Omental fat pad (tissue), 4 donors: ENCODE measurements around the gene PGAM5. TPM values are rescaled to one million over a fixed set of nuclear protein-coding genes. Genes with fewer than 3 reads are reported as not detected.

Source experiments
- ATAC-seq: fragments of 150-250 bp; one replicate; pipeline ENCODE4 v1.9.1; 2016; ENCODE audit warnings: mild to moderate bottlenecking, moderate library complexity; ENCODE audit not compliant: low FRiP score
- DNase-seq: peaks from one replicate; pipeline ENCODE4 v3.0.0-alpha.2; 2019; ENCODE audit warnings: low spot score
- total RNA-seq, 4 donors: library from RNA; depleted of rRNA; stranded (reverse); fragments of >200 nt; gene quantifications; one replicate each; pipeline ENCODE4 v1.1.0, GENCODE V29; 2016
- TF ChIP-seq, protein P1 (sequence below), 3 donors: fragments of 450-650 bp; IDR thresholded peaks; one replicate each; pipeline ENCODE4 v1.5.1; 2016 to 2017; ENCODE audit warnings: antibody characterized with exemption in 3 of 3, mild to moderate bottlenecking in 3 of 3, moderate library complexity in 2 of 3

PGAM5 gene
- total RNA-seq, 4 donors from 2014 or later = 15.1 to 34.2 (median 19.3) TPM

DNA sequence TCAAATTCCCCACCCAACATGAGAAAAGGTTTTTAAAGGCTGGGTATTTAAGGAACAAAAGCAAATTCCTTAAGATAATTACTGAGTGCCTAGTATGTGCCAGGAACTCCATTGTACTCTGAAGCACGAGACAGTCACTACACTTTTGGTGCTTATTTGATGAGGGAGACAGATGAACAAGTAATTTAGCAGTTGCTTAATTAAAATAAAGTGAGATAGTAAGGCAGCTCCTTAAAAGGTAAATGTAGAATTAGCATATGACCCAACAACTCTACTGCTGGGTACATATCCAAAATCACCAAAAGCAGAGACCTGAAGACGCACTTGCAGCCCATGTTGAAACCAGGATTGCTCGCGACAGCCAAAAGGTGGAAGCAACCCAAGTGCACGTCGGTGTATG, 44.8 kb upstream of the PGAM5 start:
- TF ChIP-seq, protein P1, sequence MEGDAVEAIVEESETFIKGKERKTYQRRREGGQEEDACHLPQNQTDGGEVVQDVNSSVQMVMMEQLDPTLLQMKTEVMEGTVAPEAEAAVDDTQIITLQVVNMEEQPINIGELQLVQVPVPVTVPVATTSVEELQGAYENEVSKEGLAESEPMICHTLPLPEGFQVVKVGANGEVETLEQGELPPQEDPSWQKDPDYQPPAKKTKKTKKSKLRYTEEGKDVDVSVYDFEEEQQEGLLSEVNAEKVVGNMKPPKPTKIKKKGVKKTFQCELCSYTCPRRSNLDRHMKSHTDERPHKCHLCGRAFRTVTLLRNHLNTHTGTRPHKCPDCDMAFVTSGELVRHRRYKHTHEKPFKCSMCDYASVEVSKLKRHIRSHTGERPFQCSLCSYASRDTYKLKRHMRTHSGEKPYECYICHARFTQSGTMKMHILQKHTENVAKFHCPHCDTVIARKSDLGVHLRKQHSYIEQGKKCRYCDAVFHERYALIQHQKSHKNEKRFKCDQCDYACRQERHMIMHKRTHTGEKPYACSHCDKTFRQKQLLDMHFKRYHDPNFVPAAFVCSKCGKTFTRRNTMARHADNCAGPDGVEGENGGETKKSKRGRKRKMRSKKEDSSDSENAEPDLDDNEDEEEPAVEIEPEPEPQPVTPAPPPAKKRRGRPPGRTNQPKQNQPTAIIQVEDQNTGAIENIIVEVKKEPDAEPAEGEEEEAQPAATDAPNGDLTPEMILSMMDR (IDR thresholded peaks at IDR 0.05) = no peak
- ATAC-seq = no peak
- DNase-seq = no peak

DNA sequence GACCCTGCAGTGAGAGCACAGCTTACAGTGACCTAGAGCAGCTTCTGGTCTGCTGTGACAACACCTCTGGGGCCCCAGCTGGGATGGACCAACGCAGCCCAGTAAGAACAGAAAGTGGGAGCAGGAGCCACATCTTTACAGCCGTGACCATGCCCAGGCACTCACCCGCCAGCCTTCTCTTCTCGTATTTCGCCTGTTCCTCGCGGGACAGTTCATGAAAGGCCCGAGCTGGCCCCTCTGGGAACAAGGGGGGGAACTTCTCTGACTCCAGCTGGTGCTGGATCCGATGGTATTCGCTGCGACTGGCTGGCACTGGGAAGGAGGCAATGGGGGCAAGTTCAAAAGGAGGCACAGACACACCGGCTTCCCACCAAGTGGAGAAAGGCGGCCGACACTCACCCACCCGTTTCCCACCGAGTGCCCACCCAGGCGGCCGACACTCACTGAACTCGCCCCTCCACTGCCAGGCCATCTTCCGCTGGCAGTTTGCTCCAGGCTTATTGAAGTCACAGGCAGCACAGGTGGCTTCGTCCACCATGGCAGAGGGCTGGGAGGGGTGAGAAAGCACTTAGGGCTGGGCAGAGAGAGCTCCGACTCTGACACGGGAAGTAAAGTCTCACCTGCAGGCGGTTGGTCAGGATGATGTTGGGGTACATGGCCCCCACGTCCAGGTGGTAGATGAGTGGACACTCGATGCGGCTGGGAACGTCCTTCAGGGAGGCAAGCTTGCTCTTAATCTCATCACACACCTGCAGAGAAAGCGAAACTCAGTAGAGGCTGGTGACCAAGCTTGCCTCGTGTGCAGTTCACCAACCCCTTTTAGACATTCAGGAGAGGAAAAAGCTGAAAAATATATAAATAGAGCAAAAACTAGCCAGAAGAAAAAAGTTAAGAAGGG, 42.2 kb upstream of the PGAM5 start:
- TF ChIP-seq, protein P1 (IDR thresholded peaks at IDR 0.05) = no peak
- no peak for ATAC-seq
- no peak for DNase-seq

DNA sequence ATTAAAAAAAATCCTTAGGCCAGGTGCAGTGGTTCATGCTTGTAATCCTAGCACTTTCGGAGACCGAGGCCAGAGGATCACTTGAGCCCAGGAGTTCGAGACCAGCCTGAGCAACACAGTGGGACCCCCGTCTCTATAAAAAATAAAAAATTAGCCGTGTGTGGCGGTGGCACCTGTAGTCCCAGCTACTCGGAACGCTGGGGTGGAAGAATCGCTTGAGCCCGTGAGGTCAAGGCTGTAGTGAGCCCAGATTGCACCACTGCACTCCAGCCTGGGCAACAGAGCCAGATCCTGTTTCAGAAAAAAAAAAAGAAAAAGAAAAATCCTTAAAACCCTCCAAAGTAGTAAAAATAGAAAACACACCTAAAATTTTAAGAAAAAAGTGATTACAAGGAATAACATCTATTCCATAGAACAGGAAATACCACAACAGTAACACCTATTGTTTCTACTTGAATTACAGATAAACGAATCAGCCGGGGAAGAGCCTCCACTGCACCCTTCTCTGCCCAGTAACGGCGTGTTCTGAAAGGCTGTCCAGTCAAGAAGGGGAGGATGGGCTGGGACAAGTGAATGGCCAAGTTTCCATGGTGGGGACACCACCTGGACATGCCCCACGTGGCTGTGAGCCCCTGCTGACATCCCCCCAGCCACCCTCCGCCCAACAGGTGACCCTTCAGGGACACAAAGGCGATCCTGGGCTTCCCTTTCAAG, 41.3 kb upstream of the PGAM5 start:
- TF ChIP-seq, protein P1 (IDR thresholded peaks at IDR 0.05) = no peak
- DNase-seq (no peak), ATAC-seq (no peak)

DNA sequence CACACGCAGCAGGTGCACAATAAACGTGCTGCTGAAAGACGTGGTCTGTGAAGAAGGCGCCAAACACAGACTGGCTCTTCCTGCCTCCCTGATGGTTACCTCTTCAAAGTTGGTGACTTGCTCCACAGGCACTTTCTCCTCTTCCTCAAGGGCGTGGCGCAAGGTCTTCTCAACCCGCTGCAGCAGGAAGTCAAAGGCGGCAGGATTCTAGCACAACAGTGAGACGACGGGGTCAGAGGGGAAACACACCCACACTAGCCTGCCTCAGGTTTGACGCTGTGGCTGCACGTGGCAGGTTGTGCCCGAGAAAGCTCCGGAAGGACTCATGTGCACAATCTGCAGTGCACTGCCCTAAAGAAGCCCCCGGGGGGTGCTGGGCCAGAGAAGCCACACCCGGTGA, 38.5 kb upstream of the PGAM5 start:
- DNase-seq = no peak
- no peak for ATAC-seq
- TF ChIP-seq, protein P1 (IDR thresholded peaks at IDR 0.05) = no peak

- no peak for DNase-seq
- no peak for ATAC-seq
- TF ChIP-seq, protein P1 (IDR thresholded peaks at IDR 0.05) = no peak
Observed at GRCh38 chr12:132672678-132673077, 38.0 kb upstream of the PGAM5 start.

DNA sequence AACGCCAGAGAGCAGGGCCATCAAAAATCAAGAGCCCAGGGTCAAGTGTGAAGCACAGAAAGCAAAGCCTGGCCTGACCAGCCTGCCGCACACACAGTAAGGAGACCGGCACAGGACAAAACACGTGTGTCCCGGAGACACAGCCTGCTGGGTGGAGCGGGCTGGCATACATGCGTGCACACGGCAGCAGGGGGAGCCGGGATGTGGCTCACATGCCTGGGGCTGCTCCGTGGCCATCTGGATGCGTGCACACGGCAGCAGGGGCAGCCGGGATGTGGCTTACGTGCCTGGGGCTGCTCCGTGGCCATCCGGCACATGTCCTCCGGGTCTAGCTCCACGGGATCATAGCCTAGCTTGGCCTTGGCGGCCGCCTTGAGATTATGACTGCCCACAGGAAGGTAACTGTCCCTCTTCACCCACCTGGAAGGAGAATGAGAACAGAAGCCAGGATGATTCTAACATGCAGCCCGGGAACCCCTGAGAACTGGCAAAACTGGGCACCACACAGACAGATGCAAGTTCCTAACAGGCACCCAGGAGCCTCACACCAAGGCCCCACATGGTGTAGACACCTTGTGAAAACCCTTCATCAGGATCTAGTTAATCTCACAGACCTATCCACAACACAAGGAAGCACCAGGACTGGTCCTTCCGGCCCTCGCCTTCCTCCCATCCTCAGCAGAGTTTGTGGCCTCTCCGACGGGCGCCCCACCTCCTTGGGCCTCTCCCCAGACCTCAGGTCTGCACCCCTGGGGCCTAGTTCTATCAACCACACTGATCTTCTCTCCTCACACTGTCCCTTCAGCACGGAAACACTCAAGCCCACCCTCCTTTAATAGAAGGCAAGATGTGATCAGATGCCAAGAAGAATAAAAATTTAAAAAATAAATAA, 37.1 kb upstream of the PGAM5 start:
- ATAC-seq (no peak), DNase-seq (no peak)
- TF ChIP-seq, protein P1 (IDR thresholded peaks at IDR 0.05) = no peak
